Erythroblast (primary cell): ENCODE data around the gene MCRS1.

Source experiments
- GATA1 ChIP-seq: IDR thresholded peaks from 2 replicates; pipeline ENCODE4 v1.6.1; 2011; ENCODE audit warnings: low read depth, mild to moderate bottlenecking, control low read depth, low read length, moderate library complexity
- POLR2A ChIP-seq: IDR thresholded peaks from 2 replicates; pipeline ENCODE4 v1.6.1; 2011; ENCODE audit warnings: mild to moderate bottlenecking, low read length

DNA sequence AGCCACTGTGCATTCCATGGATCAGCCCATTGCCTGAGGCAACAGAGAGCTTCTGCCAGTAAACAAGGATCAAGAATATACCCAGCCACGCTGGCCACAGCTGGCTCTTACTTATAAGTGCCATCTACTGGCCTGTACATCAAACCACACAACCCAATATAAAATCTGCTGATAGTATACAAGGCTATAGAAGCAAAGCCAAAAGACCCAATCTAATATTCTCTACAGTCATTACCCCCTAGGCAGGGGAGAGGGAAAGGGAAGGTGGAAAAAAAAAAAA is 41.9 kb upstream of the MCRS1 start:
- TF ChIP-seq POLR2A (no peak), GATA1 (no peak)
